SK-N-SH (cell line): Measurements from ENCODE around the gene ATP12A.

ENCODE experiments used
- FOXM1 ChIP-seq: IDR thresholded peaks from 2 replicates; pipeline ENCODE4 v1.4.0; 2012; ENCODE audit warnings: low read depth, mild to moderate bottlenecking
- GABPA ChIP-seq: IDR thresholded peaks from 2 replicates; pipeline ENCODE4 v1.4.0; 2012; ENCODE audit warnings: low read depth, mild to moderate bottlenecking
- PBX3 ChIP-seq: IDR thresholded peaks from 2 replicates; pipeline ENCODE4; 2012
- POLR2AphosphoS5 ChIP-seq: IDR thresholded peaks from 2 replicates; pipeline ENCODE4 v1.6.1; 2012; ENCODE audit warnings: low read depth, low read length
- RCOR1 ChIP-seq: fragments of 150-350 bp; IDR thresholded peaks from 2 replicates; pipeline ENCODE4 v1.6.1; 2017; ENCODE audit warnings: antibody characterized with exemption, low read length
- RXRA ChIP-seq: IDR thresholded peaks from 2 replicates; pipeline ENCODE4 v1.4.0; 2012; ENCODE audit warnings: low read depth, mild to moderate bottlenecking, borderline replicate concordance
- SMC3 ChIP-seq: IDR thresholded peaks from 2 replicates; pipeline ENCODE4 v1.6.1; 2012; ENCODE audit warnings: low read depth, low read length, improper control_type of control experiment
- TCF12 ChIP-seq: IDR thresholded peaks from 2 replicates; pipeline ENCODE4 v1.4.0; 2012
- TF ChIP-seq, protein P1 (sequence below): fragments of 200-600 bp; sonication (generic); IDR thresholded peaks from 2 replicates; pipeline ENCODE4 v1.6.1; 2017; ENCODE audit warnings: antibody characterized with exemption, mild to moderate bottlenecking, moderate library complexity
- TF ChIP-seq, protein P2 (sequence below): IDR thresholded peaks from 2 replicates; pipeline ENCODE4 v1.6.1; 2012; ENCODE audit warnings: mild to moderate bottlenecking, low read depth, low read length, moderate library complexity

GRCh38 chr13:24668511-24668910 lies 11.7 kb upstream of the ATP12A start:
- TF ChIP-seq FOXM1 (no peak), POLR2AphosphoS5 (no peak), TCF12 (no peak), PBX3 (no peak), RCOR1 (no peak), GABPA (no peak), RXRA (no peak), SMC3 (no peak)
- TF ChIP-seq, protein P1, sequence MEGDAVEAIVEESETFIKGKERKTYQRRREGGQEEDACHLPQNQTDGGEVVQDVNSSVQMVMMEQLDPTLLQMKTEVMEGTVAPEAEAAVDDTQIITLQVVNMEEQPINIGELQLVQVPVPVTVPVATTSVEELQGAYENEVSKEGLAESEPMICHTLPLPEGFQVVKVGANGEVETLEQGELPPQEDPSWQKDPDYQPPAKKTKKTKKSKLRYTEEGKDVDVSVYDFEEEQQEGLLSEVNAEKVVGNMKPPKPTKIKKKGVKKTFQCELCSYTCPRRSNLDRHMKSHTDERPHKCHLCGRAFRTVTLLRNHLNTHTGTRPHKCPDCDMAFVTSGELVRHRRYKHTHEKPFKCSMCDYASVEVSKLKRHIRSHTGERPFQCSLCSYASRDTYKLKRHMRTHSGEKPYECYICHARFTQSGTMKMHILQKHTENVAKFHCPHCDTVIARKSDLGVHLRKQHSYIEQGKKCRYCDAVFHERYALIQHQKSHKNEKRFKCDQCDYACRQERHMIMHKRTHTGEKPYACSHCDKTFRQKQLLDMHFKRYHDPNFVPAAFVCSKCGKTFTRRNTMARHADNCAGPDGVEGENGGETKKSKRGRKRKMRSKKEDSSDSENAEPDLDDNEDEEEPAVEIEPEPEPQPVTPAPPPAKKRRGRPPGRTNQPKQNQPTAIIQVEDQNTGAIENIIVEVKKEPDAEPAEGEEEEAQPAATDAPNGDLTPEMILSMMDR, result no peak
- TF ChIP-seq, protein P2, sequence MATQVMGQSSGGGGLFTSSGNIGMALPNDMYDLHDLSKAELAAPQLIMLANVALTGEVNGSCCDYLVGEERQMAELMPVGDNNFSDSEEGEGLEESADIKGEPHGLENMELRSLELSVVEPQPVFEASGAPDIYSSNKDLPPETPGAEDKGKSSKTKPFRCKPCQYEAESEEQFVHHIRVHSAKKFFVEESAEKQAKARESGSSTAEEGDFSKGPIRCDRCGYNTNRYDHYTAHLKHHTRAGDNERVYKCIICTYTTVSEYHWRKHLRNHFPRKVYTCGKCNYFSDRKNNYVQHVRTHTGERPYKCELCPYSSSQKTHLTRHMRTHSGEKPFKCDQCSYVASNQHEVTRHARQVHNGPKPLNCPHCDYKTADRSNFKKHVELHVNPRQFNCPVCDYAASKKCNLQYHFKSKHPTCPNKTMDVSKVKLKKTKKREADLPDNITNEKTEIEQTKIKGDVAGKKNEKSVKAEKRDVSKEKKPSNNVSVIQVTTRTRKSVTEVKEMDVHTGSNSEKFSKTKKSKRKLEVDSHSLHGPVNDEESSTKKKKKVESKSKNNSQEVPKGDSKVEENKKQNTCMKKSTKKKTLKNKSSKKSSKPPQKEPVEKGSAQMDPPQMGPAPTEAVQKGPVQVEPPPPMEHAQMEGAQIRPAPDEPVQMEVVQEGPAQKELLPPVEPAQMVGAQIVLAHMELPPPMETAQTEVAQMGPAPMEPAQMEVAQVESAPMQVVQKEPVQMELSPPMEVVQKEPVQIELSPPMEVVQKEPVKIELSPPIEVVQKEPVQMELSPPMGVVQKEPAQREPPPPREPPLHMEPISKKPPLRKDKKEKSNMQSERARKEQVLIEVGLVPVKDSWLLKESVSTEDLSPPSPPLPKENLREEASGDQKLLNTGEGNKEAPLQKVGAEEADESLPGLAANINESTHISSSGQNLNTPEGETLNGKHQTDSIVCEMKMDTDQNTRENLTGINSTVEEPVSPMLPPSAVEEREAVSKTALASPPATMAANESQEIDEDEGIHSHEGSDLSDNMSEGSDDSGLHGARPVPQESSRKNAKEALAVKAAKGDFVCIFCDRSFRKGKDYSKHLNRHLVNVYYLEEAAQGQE, result no peak
